ENCODE data around the gene ZG16. TPM values are rescaled to one million over a fixed set of nuclear protein-coding genes. Genes with fewer than 3 reads are reported as not detected.
"Not testable (repeated sequence)": the region's sequence is repeated elsewhere in the genome, so short reads cannot be mapped to it uniquely, and the experiment has no call there.

ZG16 gene
- total RNA-seq, 1 donor from 2014 or later, result not detected

DNA sequence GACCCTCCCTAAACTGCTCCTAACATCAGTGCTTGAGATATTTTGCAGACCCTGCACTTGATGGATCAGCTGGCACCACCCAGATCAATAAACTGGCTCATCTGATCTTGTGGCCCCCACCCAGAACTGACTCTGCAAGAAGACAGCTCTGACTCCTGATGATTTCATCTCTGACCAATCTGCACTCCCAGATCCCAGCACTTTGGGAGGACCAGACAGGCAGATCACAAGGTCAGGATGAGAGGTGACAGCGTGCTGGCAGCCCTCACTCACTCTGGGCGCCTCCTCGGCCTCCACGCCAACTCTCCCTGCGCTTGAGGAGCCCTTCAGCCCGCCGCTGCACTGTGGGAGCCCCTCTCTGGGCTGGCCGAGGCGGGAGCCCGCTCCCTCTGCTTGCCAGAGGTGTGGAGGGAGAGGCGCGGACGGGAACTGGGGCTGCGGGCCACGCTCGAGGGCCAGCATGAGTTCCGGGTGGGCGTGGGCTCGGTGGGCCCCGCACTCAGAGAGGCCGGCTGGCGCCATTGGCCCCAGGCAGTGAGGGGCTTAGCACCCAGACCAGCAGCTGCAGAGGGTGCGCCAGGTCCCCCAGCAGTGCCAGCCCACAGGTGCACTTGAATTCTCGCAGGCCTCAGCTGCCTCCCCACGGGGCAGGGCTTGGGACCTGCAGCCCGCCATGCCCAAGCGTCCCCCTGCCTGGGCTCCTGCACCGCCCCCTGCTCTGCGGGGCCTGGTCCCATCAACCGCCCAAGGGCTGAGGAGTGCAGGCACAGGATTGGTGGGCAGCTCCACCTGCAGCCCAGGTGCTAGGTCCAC, 29.9 kb upstream of the ZG16 start:
- no peak for DNase-seq (ENCODE audit: low spot score)

DNA sequence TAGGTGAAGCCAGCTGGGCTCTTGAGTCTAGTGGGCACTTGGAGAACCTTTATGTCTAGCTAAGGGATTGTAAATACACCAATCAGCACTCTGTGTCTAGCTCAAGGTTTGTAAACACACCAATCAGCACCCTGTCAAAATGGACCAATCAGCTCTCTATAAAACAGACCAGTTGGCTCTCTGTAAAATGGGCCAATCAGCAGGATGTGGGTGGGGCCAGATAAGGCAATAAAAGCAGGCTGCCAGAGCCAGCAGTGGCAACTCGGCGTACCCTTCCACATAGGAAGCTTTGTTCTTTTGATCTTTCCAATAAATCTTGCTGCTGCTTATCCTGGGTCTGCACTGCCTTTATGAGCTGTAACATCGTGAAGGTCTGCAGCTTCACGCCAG, 29.3 kb upstream of the ZG16 start:
- not testable (repeated sequence) for DNase-seq (ENCODE audit: low spot score)

- DNase-seq (ENCODE audit: low spot score), result no peak
Observed at GRCh38 chr16:29753516-29753915, 24.5 kb upstream of the ZG16 start.

GRCh38 chr16:29756654-29757053, 21.4 kb upstream of the ZG16 start:
- DNase-seq (ENCODE audit: low spot score), result no peak

GRCh38 chr16:29757086-29757485, 21.0 kb upstream of the ZG16 start:
- not testable (repeated sequence) for DNase-seq (ENCODE audit: low spot score)

GRCh38 chr16:29757950-29758466, 20.0 kb upstream of the ZG16 start:
- no peak for DNase-seq (ENCODE audit: low spot score)

DNA sequence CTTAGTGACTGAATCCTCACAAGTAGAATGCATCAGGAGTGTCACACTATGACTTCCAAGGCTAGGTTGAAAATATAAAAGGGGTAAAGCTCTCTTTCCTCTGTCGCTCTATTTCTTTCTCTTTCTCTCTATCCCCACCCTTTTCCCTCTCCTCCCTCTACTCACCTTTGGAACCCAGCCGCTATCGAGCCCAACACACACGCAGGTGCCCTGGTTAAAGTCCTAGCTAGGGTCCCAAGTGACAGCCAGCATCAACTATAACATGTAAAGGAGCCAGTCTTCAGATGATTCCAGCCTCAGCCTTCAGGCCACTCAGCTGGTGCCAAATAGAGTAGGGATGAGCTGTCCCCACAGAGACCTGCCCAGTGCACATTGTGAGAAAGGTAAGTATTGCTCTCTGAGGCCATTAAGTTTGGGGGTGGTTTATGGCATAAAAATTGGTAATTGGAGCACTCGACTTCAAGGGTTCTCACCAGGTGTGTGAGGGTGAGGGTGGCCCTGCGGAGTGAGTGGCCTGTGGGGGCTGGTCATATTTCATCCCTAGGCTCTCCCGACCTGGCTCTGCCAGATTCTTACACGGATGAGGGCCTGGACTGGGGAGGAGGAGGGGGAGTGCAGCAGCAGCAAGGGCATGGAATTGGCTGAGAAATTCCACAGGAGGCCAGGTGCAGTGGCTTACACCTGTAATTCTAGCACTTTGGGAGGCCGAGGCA, 17.3 kb upstream of the ZG16 start:
- no peak for DNase-seq (ENCODE audit: low spot score)

- DNase-seq (ENCODE audit: low spot score), result not testable (repeated sequence)
Observed at GRCh38 chr16:29761280-29761651, 16.8 kb upstream of the ZG16 start.

GRCh38 chr16:29761882-29762281, 16.2 kb upstream of the ZG16 start:
- DNase-seq (ENCODE audit: low spot score), result no peak

DNA sequence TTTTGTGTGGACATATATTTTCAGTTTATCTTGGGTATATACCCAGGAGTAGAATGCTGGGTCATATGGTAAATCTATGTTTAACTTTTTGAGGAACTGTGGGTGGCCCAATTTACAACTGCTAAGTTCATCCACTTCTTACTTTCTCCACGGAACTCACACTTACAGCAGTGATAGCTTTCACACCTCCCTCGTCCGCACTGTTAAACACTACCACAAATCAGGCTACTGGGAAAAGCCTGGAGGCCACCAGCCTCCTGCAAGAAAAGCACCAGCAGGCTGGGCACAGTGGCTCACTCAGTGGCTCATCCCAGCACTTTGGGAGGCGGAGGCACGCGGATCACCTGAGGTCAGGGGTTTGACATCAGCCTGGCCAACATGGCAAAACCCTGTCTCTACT, 14.7 kb upstream of the ZG16 start:
- no peak for DNase-seq (ENCODE audit: low spot score)

- DNase-seq (ENCODE audit: low spot score), result no peak
Observed at GRCh38 chr16:29765167-29766032, 12.7 kb upstream of the ZG16 start.

- no peak for DNase-seq (ENCODE audit: low spot score)
Observed at GRCh38 chr16:29766571-29766970, 11.5 kb upstream of the ZG16 start.

DNA sequence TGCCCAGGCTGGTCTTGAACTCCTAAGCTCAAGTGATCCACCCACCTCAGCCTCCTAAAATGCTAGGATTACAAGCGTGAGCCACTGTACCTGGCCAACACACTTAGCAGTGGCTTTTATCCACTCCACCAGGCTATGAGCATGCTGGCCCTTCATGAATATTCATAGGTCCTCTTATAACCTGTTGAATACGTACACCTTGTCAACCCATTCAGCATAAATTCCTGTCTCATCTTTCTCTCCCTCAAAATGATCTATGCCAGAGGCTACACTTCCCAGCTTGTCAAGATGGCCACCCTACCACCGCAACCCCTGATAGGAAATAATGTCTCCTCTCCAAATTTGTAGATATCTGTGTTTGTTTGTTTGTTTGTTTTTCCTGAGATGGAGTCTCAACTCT, 11.0 kb upstream of the ZG16 start:
- no peak for DNase-seq (ENCODE audit: low spot score)

- DNase-seq (ENCODE audit: low spot score), result no peak
Observed at GRCh38 chr16:29769507-29769906, 8.5 kb upstream of the ZG16 start.

- no peak for DNase-seq (ENCODE audit: low spot score)
Observed at GRCh38 chr16:29770250-29770929, 7.7 kb upstream of the ZG16 start.

GRCh38 chr16:29772330-29772729, 5.7 kb upstream of the ZG16 start:
- DNase-seq (ENCODE audit: low spot score), result not testable (repeated sequence)

- DNase-seq (ENCODE audit: low spot score), result no peak
Observed at GRCh38 chr16:29774730-29775129, 3.3 kb upstream of the ZG16 start.

- no peak for DNase-seq (ENCODE audit: low spot score)
Observed at GRCh38 chr16:29775742-29776408, 2.2 kb upstream of the ZG16 start.

DNA sequence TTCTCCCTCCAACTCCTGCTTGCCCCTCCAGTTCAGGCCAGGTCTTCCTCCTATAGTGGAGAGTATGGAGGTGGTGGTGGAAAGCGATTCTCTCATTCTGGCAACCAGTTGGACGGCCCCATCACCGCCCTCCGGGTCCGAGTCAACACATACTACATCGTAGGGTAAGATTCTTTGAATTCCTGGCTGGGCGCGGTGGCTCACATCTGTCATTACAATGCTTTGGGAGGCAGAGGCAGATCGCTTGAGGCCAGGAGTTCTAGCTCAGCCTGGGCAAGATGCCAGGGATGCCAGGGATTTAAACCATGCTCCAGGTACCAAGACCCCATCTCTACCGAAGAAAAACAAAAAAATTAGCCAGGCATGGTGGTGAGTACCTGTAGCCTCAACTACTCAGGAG, 1.4 kb downstream of the ZG16 start:
- DNase-seq (ENCODE audit: low spot score), result no peak

All from mesenteric fat pad (tissue), 1 donor.